ENCODE data around the gene GALNT17.

- TF ChIP-seq GATA2 (IDR thresholded peaks at IDR 0.05; ENCODE audit: low read depth, low read length) (no peak), GATA3 (IDR thresholded peaks at IDR 0.05; ENCODE audit: low read depth, low read length) (no peak)
Observed at GRCh38 chr7:71694665-71695064, 562.7 kb downstream of the GALNT17 start.

Measured in SH-SY5Y (cell line).